AG20443 (cell line): Measurements from ENCODE around the gene USP30.
"Not testable (repeated sequence)": the region's sequence is repeated elsewhere in the genome, so short reads cannot be mapped to it uniquely, and the experiment has no call there.

Experiments
- DNase-seq: peaks from one replicate; pipeline ENCODE4 v3.0.0; 2012; ENCODE audit warnings: low spot score, mixed read lengths

The USP30 gene

DNA sequence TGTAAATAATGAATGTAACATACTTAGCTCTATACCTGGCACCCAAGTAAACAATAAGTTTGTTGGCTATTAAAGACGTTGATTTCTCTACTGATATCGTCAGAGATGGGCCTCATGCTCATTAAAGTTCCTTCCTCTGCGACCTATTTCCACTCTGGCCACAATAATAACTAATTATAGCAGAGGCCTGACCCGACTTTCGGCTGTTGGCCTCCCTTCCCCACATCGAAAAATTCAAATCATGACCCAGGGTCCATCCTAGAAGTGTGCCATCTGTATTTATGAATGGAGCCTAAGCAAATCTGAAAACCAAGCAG lies 321 bp upstream of the USP30 start:
- DNase-seq, result no peak

DNA sequence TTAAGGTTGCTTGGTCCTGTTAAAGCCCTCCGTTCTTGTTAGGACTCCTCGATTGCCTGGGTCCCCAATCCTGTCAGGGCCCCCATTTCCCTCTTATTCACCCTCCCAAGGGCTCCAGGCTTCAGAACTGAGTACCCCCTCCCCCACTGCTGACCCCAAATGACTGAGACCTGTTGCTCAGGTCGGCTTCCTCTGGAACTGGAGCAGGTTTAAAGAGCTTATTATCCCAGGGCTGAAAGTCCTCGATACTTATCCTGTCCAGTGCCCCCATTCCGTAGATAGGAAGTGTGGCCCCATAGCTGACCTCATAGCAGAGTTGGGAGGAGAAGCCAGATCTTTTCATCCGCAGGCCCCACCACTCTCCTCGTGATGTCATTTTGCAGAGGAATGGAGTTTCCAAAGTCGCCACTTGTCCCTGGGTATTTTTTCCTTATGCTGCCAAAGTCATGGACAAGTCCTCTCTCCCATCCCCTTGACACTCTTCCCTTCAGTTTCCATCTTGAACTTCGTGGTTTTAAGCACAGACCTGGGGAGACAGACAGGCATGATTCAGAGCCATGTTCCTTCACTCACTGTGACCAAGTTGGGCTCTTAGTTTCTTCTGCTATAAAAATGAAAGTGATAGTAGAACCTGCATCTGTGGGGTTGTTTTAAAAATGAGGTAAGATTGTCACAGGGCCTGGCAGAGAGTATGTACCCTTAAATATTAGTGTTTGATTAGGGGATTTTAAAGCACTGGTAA lies 1.2 kb downstream of the USP30 start:
- DNase-seq, result no peak

DNA sequence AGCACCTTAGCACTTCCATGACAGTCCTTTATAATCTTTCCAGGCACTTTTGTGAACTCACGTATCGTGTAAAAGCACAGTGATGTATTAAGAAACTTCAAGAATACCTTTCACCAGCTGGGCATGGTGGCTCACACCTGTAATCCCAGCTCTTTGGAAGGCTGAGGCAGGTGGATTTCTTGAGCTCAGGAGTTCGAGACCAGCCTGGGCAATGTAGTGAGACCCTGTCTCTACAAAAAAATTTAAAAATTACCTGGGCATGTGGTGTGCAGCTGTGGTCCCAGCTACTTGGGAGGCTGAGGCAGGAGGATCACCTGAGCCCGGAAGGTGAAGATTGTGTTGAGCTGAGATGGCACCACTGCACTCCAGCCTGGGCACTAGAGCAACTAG lies 1.7 kb downstream of the USP30 start:
- DNase-seq, result not testable (repeated sequence)

DNA sequence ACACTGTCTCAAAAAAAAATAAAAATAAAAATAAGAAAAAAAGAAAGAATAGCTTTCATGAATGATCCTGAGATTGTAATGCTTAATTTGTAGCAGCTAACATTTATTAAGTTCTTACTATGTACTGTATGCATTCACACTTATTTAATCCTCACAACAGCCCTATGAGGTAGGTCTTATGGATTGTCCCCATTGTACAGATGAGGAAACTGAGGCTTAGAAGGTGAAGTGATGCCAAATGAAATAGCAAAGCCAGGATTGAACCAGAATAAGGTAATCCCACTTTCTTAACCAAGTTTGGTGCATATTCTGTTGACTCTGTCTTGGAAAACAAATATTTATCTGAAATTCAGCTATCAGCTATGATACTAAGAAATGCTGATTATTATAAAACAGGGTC lies 2.1 kb downstream of the USP30 start:
- DNase-seq, result no peak

DNA sequence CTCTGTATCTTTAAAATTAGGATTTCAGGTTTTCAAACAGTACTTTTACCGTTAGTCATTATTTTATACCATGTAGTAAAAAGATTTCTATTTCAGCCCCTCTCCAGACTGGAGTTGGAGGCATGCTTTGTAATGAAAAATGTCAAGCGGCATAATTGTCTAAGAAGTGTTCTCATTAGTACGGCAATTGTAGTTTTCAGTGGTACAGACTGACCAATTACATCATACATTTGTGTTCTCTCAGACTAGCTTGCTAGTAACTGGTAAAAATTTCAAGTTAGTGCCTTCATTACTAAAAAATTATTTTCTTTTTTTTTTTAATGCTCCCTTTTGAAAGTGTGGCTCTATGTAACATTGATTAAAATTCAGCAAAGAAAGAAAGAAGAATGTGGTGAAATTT lies 4.5 kb downstream of the USP30 start:
- no peak for DNase-seq

DNA sequence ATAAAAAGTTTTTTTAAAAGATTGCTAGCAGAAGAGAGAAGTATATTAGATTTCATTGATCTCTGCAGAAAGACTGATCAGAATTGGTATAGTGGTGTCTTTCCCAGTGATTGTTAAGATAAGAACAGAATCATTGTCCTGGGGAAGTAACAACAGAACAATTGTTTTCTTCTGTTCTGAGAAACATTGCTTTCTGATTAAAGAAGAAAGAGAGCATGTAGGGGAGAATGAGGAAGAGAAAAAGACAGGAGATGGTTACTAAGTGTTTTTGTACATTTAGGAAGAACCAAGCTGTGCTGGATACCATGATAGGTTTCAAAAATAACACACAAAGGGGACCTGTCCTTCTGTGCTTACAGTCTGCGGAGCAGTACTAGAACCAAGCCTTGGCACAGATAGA lies 5.0 kb downstream of the USP30 start:
- no peak for DNase-seq

DNA sequence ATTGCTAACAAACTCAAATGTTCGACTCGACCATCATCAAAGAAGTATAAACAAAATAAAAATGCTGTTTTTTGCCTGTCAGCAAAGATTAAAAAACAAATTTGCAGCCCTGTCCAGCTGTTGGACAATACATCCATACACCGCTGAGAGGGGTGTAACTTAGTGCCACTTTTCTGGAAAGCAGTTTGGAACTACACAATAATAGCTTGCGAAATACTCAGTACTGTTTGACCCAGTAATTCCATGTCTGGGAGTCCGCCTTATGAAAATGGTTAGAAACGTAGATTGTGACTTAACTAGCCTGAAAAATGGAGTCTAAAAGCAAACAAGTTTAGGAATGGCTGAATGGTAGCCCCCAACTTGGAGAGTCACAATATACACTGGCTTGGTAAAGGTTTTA lies 6.4 kb downstream of the USP30 start:
- DNase-seq, result no peak

DNA sequence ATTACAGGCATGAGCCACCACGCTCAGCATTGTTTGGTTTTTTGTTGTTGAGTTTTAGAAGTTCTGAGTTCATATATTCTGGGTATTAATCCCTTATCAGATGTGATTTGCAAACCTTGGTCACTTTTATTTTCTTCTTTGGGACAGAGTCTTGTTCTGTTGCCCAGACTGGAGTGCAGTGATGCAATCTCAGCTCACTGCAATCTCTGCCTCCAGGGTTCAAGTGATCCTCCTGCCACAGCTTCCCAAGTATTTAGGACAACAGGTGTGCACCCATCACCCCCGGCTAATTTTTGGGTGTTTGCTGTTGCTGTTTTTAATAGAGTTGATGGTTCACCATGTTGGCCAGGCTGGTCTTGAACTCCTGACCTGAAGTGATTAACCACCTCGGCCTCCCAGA lies 11.8 kb downstream of the USP30 start:
- no peak for DNase-seq

DNA sequence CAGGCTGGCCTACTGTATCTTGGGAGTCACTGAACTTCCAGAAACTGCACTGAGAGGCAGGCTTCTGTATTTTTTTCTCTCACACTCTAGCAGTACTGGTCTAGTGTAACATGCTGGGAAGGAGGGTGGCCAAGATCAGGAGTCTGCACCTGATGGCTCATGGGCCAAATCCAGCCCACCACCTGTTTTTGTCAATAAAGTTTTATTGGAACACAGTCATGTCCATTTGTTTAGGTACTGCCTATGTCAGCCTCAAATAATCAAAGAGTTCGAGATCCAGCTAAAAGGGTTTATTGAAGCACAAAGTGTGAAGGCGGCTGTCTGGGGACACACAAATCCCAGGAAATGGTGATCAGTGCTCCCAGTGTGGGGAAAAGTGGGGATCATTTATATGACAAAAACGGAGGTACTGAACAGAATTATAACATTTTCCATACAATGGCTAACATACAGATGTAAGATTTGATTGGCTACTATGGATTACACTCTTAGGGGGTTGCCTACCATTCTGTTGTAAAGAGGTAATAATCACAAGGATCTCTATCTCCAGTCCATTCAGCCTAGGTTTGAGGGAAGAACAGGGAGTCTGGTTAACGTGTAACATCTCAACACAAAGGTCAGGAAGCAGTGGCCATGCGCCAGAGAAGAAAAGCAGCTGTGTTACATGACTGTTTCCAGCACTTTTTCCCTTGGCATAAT lies 12.9 kb downstream of the USP30 start:
- no peak for DNase-seq

DNA sequence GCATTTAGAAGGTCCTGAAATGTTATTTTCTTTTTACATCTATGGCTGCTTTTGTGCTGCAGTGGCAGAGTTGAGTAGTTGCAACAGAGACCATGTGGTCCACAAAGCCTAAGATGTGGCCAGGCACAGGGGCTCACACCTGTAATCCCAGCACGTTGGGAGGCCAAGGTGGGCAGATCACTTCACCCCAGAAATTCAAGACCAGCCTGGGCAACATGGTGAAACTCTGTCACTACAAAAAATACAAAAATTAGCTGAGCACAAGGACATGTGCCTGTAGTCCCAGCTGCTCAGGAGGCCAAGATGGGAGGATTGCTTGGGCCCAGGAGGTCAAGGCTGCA lies 13.4 kb downstream of the USP30 start:
- DNase-seq, result no peak

DNA sequence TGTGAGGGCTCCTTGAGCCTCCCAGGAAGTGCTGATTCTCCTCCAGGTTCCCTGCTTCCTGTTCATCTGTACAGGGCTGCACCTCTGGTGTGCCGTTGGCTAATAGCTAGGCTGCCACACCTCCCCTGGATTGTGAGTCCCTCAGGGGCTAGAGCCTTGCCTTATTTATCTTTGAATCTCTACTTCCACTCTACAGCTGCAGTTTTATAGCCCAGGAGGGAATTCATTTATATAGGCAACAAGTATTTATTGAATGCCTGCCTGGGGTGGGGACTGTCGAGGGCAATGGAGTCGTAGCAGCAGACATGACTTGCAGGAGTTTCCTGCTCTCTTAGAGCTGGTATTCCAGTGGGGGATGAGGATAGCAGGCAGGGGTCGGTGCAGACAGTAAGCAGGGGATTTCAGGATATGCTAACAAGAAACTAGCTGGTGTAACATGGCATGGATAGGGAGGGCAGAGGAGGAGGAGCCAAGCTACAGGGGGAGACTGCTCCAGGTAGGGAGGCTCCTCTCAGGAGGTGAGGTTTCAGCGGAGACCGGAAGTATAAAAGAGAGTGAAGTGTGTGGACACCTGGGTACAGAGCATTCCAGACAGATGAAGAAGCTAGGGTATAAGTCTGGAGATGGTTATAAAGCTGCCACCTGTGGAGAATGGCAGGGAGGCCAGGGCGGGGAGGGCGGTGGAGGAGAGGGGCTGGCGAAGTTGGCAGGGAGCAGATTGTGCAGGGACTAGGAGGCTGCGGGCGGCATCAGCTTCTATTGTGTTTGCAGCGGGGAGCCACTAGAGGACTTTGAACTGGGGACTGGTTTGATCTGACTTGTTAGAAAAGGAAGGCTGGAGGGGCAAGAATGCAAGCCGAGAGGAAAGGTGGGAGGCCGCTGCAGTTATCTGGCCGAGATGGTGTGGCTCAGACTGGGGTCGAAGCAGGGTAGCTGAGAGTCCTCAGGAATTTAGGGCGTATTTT lies 17.2 kb downstream of the USP30 start:
- DNase-seq, result no peak

DNA sequence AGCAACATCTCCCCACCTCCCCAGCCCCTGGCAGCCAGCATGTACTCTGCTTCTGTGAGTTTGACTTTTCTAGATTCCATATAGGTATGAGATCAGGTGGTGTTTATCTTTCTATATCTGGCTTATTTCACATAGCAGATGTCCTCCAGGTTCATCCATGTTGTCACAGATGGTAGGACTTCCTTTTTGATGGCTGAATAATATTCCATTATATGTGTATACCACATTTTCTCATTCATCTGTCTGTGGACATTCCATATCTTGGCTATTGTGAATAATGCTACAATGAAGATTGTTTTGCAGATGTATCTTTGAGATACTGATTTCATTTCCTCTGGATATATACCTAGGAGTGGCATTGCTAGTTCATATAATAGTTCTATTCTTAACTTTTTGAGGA lies 22.5 kb downstream of the USP30 start:
- no peak for DNase-seq

DNA sequence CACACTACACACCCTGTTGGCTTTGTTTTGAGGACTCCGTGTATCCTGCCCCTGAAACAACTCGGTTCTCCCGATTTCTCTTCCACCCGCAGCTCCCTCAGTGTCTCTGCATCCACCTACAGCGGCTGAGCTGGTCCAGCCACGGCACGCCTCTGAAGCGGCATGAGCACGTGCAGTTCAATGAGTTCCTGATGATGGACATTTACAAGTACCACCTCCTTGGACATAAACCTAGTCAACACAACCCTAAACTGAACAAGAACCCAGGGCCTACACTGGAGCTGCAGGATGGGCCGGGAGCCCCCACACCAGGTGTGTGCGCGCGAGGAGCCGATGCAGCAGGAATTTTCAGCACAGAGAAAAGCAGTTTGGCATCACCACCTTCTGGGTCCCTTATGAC lies 30.4 kb downstream of the USP30 start:
- DNase-seq, result no peak

DNA sequence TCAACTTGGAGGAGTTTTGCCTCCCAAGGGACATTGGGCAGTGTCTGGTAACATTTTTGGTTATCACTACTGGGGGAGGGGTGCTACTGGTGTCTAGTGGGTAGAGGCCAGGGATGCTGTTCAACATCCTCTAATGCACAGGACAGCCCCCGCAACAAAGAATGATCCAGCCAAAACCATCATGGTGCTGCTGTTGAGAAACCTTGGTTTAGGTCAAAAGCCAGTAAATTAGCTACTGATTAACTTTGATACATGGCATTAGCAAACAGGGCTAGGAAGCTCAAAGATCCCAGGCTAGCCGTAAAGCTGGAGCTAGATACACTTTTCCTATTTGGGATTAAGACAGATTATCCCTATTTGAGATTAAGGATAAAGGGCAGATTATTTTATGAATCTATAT lies 32.0 kb downstream of the USP30 start:
- DNase-seq, result no peak

DNA sequence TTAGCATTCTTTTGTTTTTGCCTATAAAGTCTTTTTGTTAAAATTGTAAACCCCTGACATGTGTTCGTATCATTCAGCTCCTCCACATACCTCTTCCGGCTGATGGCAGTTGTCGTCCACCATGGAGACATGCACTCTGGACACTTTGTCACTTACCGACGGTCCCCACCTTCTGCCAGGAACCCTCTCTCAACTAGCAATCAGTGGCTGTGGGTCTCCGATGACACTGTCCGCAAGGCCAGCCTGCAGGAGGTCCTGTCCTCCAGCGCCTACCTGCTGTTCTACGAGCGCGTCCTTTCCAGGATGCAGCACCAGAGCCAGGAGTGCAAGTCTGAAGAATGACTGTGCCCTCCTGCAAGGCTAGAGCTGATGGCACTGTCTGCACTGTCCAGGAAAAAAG lies 33.2 kb downstream of the USP30 start:
- no peak for DNase-seq

DNA sequence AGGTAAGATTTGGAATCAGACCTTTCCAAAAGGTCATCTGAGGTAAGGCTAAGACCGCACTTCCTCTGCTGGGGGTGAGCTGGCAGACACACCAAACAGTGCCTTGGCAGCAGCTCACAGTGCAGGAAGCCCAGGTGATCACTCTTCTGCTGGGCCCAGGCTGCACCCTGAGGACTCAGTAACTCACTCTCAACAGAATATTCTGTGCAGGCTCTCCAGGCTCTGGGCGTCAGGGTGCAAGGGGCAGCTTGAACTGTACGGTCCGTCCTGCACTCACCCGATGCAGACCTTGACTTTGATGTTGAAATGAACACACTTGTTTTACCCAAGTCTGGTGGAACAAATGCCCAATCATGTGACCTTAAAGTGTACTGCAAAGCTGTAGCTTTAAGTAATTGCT lies 34.9 kb downstream of the USP30 start:
- no peak for DNase-seq

DNA sequence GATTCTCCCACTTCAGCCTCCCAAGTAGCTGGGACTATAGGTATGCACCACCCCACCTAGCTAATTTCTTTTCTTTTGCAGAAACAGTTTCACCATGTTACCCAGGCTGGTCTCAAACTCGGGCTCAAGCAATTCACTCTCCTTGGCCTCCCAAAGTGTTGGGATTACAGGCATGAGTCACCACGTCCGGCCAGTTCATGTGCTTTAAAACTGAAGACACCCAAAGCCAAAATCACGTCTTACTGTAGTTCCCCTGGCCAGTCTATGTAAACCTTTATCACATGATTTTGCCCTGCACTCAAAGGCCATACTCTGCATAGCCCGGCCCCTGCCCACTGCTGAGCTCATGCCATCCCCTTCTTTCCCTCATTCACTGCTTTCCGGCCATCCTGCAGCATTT lies 36.4 kb downstream of the USP30 start:
- DNase-seq, result no peak

DNA sequence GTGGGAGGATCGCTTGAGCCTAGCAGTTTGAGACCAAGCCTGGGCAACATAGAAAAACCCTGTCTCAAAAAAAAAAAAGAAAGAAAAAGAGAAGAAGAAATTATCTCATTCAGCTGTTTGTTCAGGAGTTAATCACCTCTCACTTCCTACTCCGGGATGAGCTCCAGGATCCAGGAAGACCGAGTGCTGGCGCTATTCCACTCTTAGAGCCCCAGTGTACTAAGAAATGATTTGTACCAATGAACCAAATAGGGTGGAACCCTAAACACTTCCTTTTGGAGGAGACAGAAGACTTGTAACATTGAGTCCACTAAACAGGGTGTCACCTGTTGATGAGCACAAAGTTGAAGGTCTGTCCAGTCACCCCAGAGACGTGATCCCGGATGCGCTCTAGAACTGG lies 37.3 kb downstream of the USP30 start:
- DNase-seq, result no peak

DNA sequence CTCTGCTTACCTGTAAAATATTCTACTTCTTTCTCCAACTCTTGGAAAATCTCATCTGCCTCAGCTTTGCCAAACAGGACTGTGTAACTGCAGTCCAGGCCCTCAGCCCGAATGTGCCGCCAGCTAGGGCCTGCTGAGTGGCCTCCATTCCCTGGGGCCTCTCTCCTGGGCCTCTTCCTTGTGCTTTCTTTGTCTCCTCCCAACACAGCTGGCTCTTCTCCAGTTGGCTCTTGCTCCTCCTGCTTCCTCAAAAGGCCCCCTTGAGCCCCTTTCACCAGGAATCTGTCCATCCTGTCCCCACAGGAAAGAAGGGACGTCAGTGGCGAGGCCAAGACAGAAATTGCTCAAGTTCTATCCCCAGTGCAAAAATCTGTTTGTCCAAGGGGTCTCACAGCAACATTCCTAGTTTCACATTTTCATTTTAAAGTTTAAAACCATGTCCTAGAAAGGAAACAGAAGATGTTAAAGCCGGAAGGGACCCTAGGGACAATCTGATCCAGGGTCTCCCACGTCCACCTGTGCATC lies 40.2 kb downstream of the USP30 start:
- no peak for DNase-seq

DNA sequence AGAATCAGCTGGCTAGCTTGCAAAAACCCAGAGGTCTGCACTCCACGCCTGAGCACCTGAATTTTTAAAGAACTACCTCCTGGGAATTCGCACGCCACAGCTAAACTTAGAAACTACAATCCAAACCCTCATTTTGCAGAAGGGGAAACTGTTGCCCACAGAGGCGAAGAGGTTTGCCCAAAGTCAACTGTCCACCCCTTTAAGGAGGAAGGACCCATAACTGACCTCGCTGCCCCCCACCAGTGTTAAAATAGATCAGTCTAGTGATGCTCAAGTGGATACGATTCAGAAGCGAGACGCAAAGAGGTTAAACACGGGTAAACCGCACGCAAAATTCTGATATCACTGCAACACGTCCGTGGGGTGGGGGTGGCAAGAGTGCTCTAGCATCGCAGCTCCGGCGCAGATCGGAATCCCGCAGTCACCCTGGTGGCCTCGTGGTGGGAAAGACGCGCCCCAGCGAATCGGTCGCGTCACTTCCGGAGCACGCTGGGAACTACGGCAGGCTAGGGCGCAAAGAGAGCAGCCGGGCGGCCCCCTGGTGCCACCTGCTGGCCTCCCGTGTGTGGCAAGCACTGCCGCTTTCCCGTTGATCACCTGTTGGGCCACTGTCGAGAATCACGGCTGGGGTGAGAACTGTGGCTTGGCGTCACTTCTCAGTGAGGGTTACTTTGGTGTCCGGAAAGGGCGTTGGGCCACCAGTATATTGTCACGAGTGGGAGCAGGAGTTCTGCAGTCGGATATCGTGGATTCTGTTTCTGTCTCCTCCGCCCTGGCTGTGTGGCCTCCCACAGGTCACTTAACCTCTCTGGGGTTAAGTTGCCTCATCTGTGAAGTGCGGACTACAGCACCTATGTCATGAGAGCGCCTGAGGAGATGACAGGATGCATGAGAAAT lies 40.9 kb downstream of the USP30 start, which contains the start of gene ALKBH2:
Gene ALKBH2 (minus strand): TSS at position 451 of the 897 bp plus-strand sequence. CDS start 686 bp downstream, outside the sequence.
- peak; percentile 96 for DNase-seq

DNA sequence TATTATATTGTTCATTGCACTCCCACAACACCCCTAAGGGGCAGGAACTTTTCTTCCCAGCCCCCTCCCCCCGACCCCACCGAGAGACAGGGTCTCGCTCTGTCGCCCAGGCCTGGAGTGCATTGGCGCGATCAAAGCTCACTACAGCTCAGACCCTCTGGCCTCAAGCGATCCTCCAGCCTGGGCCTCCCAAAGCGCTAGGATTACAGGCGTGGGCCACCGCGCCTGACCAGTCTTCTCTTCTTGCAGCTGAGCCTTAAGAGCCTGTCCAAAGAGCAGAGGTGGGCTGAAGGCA lies 44.7 kb downstream of the USP30 start:
- DNase-seq, result no peak
